OCI-LY3 (cell line): ENCODE measurements around the gene MYOG.

Experiments
- H2AFZ ChIP-seq: fragments of 200-600, 300-600 bp; shearing (Covaris generic); 2 replicates; pipeline ENCODE4 v1.6.0; 2014; ENCODE audit warnings: antibody characterized with exemption, low read depth, low read length
- H3K27ac ChIP-seq: fragments of 200-600, 300-600 bp; sonication (generic); 2 replicates; pipeline ENCODE4 v1.5.1; 2014; ENCODE audit warnings: mild to moderate bottlenecking, low read length, moderate library complexity, mixed read lengths
- H3K27me3 ChIP-seq: fragments of 200-600, 300-600 bp; sonication (generic); 2 replicates; pipeline ENCODE4 v1.6.1; 2014; ENCODE audit warnings: low read depth, low read length, mixed read lengths
- H3K36me3 ChIP-seq: fragments of 200-600, 300-600 bp; sonication (generic); replicated peaks from 2 replicates; pipeline ENCODE3; 2014; ENCODE audit warnings: low read depth, low read length, mixed read lengths
- H3K4me1 ChIP-seq: fragments of 300-600, 200-600 bp; sonication (generic); 2 replicates; pipeline ENCODE4 v1.6.1; 2014; ENCODE audit warnings: low read length, mixed read lengths
- H3K4me2 ChIP-seq: fragments of 200-600, 300-600 bp; sonication (generic); 2 replicates; pipeline ENCODE4 v1.6.1; 2014; ENCODE audit warnings: low read length, mixed read lengths
- H3K4me3 ChIP-seq: fragments of 300-600, 200-600 bp; sonication (generic); 2 replicates; pipeline ENCODE4 v1.5.1; 2014; ENCODE audit warnings: antibody characterized with exemption, mild to moderate bottlenecking, low read length, moderate library complexity
- H3K79me2 ChIP-seq: fragments of 300-600, 200-600 bp; shearing (Covaris generic); 2 replicates; pipeline ENCODE4 v1.6.1; 2014; ENCODE audit warnings: mild to moderate bottlenecking, low read length, mixed read lengths
- H3K9ac ChIP-seq: fragments of 300-600, 200-600 bp; shearing (Covaris generic); 2 replicates; pipeline ENCODE4 v1.6.0; 2014; ENCODE audit warnings: mild to moderate bottlenecking, low read length, moderate library complexity
- H3K9me3 ChIP-seq: fragments of 200-600, 300-600 bp; shearing (Covaris generic); 2 replicates; pipeline ENCODE4 v1.6.1; 2014; ENCODE audit warnings: low read length, mixed read lengths; ENCODE audit not compliant: insufficient read depth
- H4K20me1 ChIP-seq: fragments of 200-600, 300-600 bp; sonication (generic); 2 replicates; pipeline ENCODE4 v1.6.1; 2016; ENCODE audit warnings: low read length, mixed read lengths; ENCODE audit not compliant: insufficient read depth
- CTCF ChIP-seq: fragments of 200-600, 300-600 bp; sonication (generic); IDR thresholded peaks from 2 replicates; pipeline ENCODE4 v1.5.1; 2014; ENCODE audit warnings: antibody characterized with exemption, low read length, low read depth
- EZH2phosphoT487 ChIP-seq: fragments of 200-600 bp; shearing (Covaris generic); IDR thresholded peaks from 2 replicates; pipeline ENCODE4 v1.6.1; 2018; ENCODE audit warnings: antibody characterized with exemption, mixed run types, low read depth

MYOG gene

GRCh38 chr1:203097001-203097400 is 11.2 kb upstream of the MYOG start:
- Histone ChIP-seq H3K79me2 (no peaks in the 10 kb centered on the region), H3K9ac (no peak overlapping the region), H3K27ac (no peak overlapping the region), H3K27me3 (peaks cover 36% of the 10 kb centered on the region), H4K20me1 (no peaks in the 10 kb centered on the region), H3K4me2 (no peak overlapping the region), H3K4me1 (no peaks in the 10 kb centered on the region), H3K36me3 (no peaks in the 10 kb centered on the region), H3K9me3 (peaks cover 10% of the 10 kb centered on the region), H3K4me3 (no peak overlapping the region), H2AFZ (no peak overlapping the region)
- TF ChIP-seq CTCF = no peak
- TF ChIP-seq EZH2phosphoT487 = no peak

GRCh38 chr1:203096566-203096965 is 10.8 kb upstream of the MYOG start:
- Histone ChIP-seq H3K9me3 (peaks cover 10% of the 10 kb centered on the region), H4K20me1 (no peaks in the 10 kb centered on the region), H3K9ac (no peak overlapping the region), H3K4me1 (no peaks in the 10 kb centered on the region), H3K27me3 (peaks cover 39% of the 10 kb centered on the region), H3K27ac (no peak overlapping the region), H3K36me3 (no peaks in the 10 kb centered on the region), H3K4me2 (no peak overlapping the region), H3K79me2 (no peaks in the 10 kb centered on the region), H2AFZ (no peak overlapping the region), H3K4me3 (no peak overlapping the region)
- TF ChIP-seq EZH2phosphoT487 = no peak

GRCh38 chr1:203095061-203095690 is 9.4 kb upstream of the MYOG start:
- Histone ChIP-seq H3K9me3 (peaks cover 10% of the 10 kb centered on the region), H4K20me1 (no peaks in the 10 kb centered on the region), H3K36me3 (no peaks in the 10 kb centered on the region), H3K4me2 (no peak overlapping the region), H3K27me3 (peaks cover 39% of the 10 kb centered on the region), H3K27ac (no peak overlapping the region), H3K4me3 (no peak overlapping the region), H3K4me1 (no peaks in the 10 kb centered on the region), H3K79me2 (no peaks in the 10 kb centered on the region), H2AFZ (no peak overlapping the region), H3K9ac (no peak overlapping the region)
- TF ChIP-seq EZH2phosphoT487 = no peak
- TF ChIP-seq CTCF = no peak

- no peak for TF ChIP-seq EZH2phosphoT487
- no peak for TF ChIP-seq CTCF
- H3K9me3 ChIP-seq = peaks cover 10% of the 10 kb centered on the region
- no peaks in the 10 kb centered on the region for H3K36me3 ChIP-seq
- peaks cover 6% of the 10 kb centered on the region for H3K4me1 ChIP-seq
- peaks cover 44% of the 10 kb centered on the region for H3K27me3 ChIP-seq
- H3K79me2 ChIP-seq = no peaks in the 10 kb centered on the region
- H3K27ac ChIP-seq = no peak overlapping the region
- no peak overlapping the region for H3K4me2 ChIP-seq
- H3K4me3 ChIP-seq = no peak overlapping the region
- H3K9ac ChIP-seq = no peak overlapping the region
- no peak overlapping the region for H2AFZ ChIP-seq
- no peaks in the 10 kb centered on the region for H4K20me1 ChIP-seq
Observed at GRCh38 chr1:203093754-203094410, 8.1 kb upstream of the MYOG start.
